ENCODE data around the gene ZNF574. TPM values are rescaled to one million over a fixed set of nuclear protein-coding genes. Genes with fewer than 3 reads are reported as not detected.

The ZNF574 gene
- total RNA-seq, 1 donor from 2014 or later: 20.0 TPM

DNA sequence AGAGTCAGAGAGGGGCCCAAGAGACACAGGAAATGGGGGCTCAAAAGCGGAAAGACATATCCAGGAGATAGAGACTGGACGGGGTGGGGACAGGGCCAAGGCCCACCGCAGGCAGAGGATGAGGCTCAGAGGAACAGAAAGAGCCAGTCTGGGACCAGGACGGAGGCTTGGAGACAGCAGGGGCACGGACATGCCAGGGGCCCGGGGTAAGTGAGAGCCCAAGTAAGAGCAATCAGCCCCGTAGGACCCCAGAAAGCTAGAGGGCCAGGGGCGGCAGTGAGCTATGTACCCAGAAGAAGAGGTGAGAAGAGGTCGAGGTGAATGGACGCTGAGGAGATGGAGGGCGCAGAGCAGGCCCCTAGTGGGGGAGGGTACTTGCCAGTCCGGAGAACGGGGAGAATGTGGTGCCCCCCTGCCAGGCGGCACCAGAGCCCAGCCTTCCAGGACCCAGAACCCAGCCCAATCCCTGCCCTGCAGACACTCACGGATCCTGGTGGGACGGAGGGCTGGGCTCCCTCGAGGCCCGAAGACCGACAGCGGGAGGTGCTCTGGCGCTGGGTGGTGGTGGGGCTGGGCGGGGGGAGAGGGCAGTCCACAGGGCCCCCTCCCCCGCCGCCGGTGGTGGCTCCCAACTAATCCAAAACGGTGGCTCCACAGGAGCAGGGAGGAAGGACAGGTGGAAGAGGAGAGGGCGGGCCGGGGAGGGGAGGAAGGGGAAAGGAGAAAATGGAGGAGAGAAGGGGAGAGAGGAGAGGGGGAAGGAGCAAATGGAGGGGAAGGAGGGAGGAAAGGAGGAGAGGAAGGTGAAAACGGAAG, 7.0 kb upstream of the ZNF574 start:
- FAIRE-seq (no peak), DNase-seq (ENCODE audit: low read depth) (no peak)
- no peaks in the 10 kb centered on the region for H3K9me3 ChIP-seq (ENCODE audit: insufficient read depth, low read depth, low read length)
- H3K4me1 ChIP-seq (ENCODE audit: insufficient read depth, low read length): no peaks in the 10 kb centered on the region
- peaks cover 2% of the 10 kb centered on the region for H3K36me3 Mint-ChIP-seq (ENCODE audit: low read depth, unreplicated experiment)
- no peak overlapping the region for H3K27ac Mint-ChIP-seq (ENCODE audit: unreplicated experiment)
- H3K9ac ChIP-seq (ENCODE audit: low read length): no peak overlapping the region
- H3K4me1 Mint-ChIP-seq (ENCODE audit: low read depth, unreplicated experiment): no peaks in the 10 kb centered on the region
- peak overlapping the region; percentile 17 for H3K4me3 ChIP-seq (ENCODE audit: insufficient read depth, low read depth, low read length)
- peaks cover 8% of the 10 kb centered on the region for H3K27me3 Mint-ChIP-seq (ENCODE audit: low read depth, unreplicated experiment)
- no peak for TF ChIP-seq CTCF (IDR thresholded peaks at IDR 0.05; ENCODE audit: insufficient read depth, low read depth, low read length)
- peak; percentile 79 for TF ChIP-seq EZH2 (IDR thresholded peaks at IDR 0.05; ENCODE audit: insufficient read depth, low read length)
- no peak overlapping the region for H3K27ac ChIP-seq (ENCODE audit: low read depth, low read length)
- H4K20me1 ChIP-seq (ENCODE audit: insufficient read depth, low read length): peaks cover 18% of the 10 kb centered on the region
- peaks cover 21% of the 10 kb centered on the region for H3K27me3 ChIP-seq (ENCODE audit: insufficient read depth, low read length)
- H3K4me3 Mint-ChIP-seq (ENCODE audit: unreplicated experiment): no peak overlapping the region
- H3K9me3 Mint-ChIP-seq (ENCODE audit: unreplicated experiment): no peaks in the 10 kb centered on the region
- H2AFZ ChIP-seq (ENCODE audit: low read depth, low read length): no peak overlapping the region
- H3K79me2 ChIP-seq (ENCODE audit: insufficient read depth, low read length): no peaks in the 10 kb centered on the region
- no peaks in the 10 kb centered on the region for H3K36me3 ChIP-seq (ENCODE audit: insufficient read depth, low read length)
- peak overlapping the region; percentile 58 for H3K4me2 ChIP-seq (ENCODE audit: low read length)

GRCh38 chr19:42069619-42070351, 6.2 kb upstream of the ZNF574 start, which contains the start of gene GRIK5:
Gene GRIK5, minus strand, starts transcription at chr19:42070206. Its CDS starts 4,436 bp downstream, at chr19:42065770.
- no peak within 1 kb of the TSS for H3K27ac Mint-ChIP-seq (ENCODE audit: unreplicated experiment)

More at GRCh38 chr19:42069619-42070351, 6.2 kb upstream of the ZNF574 start, which contains the start of gene GRIK5:
- no peak within 1 kb of the TSS for H3K27ac ChIP-seq (ENCODE audit: low read depth, low read length)
- H3K9me3 ChIP-seq (ENCODE audit: insufficient read depth, low read depth, low read length): no peaks in the 10 kb centered on the region
- no peaks in the 10 kb centered on the region for H3K79me2 ChIP-seq (ENCODE audit: insufficient read depth, low read length)
- H3K36me3 Mint-ChIP-seq (ENCODE audit: low read depth, unreplicated experiment): no peaks in the 10 kb centered on the region
- H3K36me3 ChIP-seq (ENCODE audit: insufficient read depth, low read length): no peaks in the 10 kb centered on the region
- H3K4me3 Mint-ChIP-seq (ENCODE audit: unreplicated experiment): peak within 1 kb of the TSS; percentile 67
- no peak within 1 kb of the TSS for H2AFZ ChIP-seq (ENCODE audit: low read depth, low read length)
- no peak for DNase-seq (ENCODE audit: low read depth)
- no peak for FAIRE-seq
- H3K4me3 ChIP-seq (ENCODE audit: insufficient read depth, low read depth, low read length): peak within 1 kb of the TSS; percentile 17
- no peaks in the 10 kb centered on the region for H3K4me1 ChIP-seq (ENCODE audit: insufficient read depth, low read length)
- peak within 1 kb of the TSS; percentile 58 for H3K4me2 ChIP-seq (ENCODE audit: low read length)
- H3K27me3 Mint-ChIP-seq (ENCODE audit: low read depth, unreplicated experiment): peaks cover 3% of the 10 kb centered on the region
- H3K9ac ChIP-seq (ENCODE audit: low read length): no peak within 1 kb of the TSS
- peaks cover 3% of the 10 kb centered on the region for H3K9me3 Mint-ChIP-seq (ENCODE audit: unreplicated experiment)
- no peaks in the 10 kb centered on the region for H3K4me1 Mint-ChIP-seq (ENCODE audit: low read depth, unreplicated experiment)
- TF ChIP-seq EZH2 (IDR thresholded peaks at IDR 0.05; ENCODE audit: insufficient read depth, low read length): peak; percentile 27
- TF ChIP-seq CTCF (IDR thresholded peaks at IDR 0.05; ENCODE audit: insufficient read depth, low read depth, low read length): no peak
- peaks cover 18% of the 10 kb centered on the region for H4K20me1 ChIP-seq (ENCODE audit: insufficient read depth, low read length)
- H3K27me3 ChIP-seq (ENCODE audit: insufficient read depth, low read length): peaks cover 21% of the 10 kb centered on the region

Measured in astrocyte (in vitro differentiated cells and primary cell).